Sigmoid colon (tissue), 7 donors: ENCODE results near the gene UFC1. TPM values are rescaled to one million over a fixed set of nuclear protein-coding genes. Genes with fewer than 3 reads are reported as not detected.
A peak's percentile ranks its signal among the peaks of the same experiment; 100 is the strongest.

Experiments
- DNase-seq: peaks from one replicate; pipeline ENCODE4 v3.0.0-alpha.2; 2019
- H3K27ac ChIP-seq, 4 donors: fragments of 200-600 bp; sonication (generic); one replicate each; pipeline ENCODE4 v1.5.1; 2016 to 2019; ENCODE audit warnings: mild to moderate bottlenecking in 1 of 4
- H3K27me3 ChIP-seq, 3 donors: fragments of 200-600 bp; sonication (generic); one replicate each; pipeline ENCODE4 v1.5.1; 2019; ENCODE audit warnings: mild to moderate bottlenecking in 1 of 3
- H3K36me3 ChIP-seq, 4 donors: fragments of 200-600 bp; sonication (generic); one replicate each; pipeline ENCODE4 v1.5.1; 2016 to 2019
- H3K4me1 ChIP-seq, 4 donors: fragments of 200-600 bp; sonication (generic); one replicate each; pipeline ENCODE4 v1.5.1; 2017 to 2019
- H3K4me3 ChIP-seq, 4 donors: fragments of 200-600 bp; sonication (generic); one replicate each; pipeline ENCODE4 v1.5.1; 2017 to 2019; ENCODE audit warnings: mild to moderate bottlenecking in 2 of 4, moderate library complexity in 1 of 4
- H3K9me3 ChIP-seq, 4 donors: fragments of 200-600 bp in 3 of 4; sonication (generic) in 3 of 4; one replicate each; pipeline versions ENCODE4 v1.5.1 to v1.6.1; 2013 to 2019
- EP300 ChIP-seq, 4 donors: sonication (generic); formaldehyde crosslinking; IDR thresholded peaks; one replicate each; pipeline ENCODE4 v1.6.1; 2017; ENCODE audit warnings: antibody characterized with exemption in 4 of 4
- POLR2A ChIP-seq, 2 donors: fragments of 450-650 bp; IDR thresholded peaks; one replicate each; pipeline ENCODE4 v1.6.1; 2016; ENCODE audit warnings: antibody characterized with exemption in 2 of 2, mild to moderate bottlenecking in 2 of 2, moderate library complexity in 2 of 2
- POLR2AphosphoS5 ChIP-seq, 4 donors: sonication (generic); formaldehyde crosslinking; IDR thresholded peaks; one replicate each; pipeline ENCODE4 v1.6.1; 2017; ENCODE audit warnings: antibody characterized with exemption in 4 of 4
- WGBS, 2 donors: extraction: QIAGEN DNeasy Blood & Tissue Kit; methylation state at CpG; one replicate each; pipeline ENCODE4 v1.1.7; 2013; 5-methylcytosine and 5-hydroxymethylcytosine counted together
- intact Hi-C: fragments of 100-400 bp; cut with DNase I; formaldehyde crosslinking; loops from one replicate; pipeline ENCODE4 v1.15.1; 2023
- polyA plus RNA-seq, 3 donors: library from polyadenylated mRNA; stranded (reverse); fragments of 200-250 nt; gene quantifications; one replicate each; pipeline ENCODE4 v1.2.3, GENCODE V29; 2013
- total RNA-seq, 4 donors: library from RNA; depleted of rRNA; stranded (reverse); fragments of >200 nt; gene quantifications; one replicate each; pipeline ENCODE4 v1.1.0, GENCODE V29; 2016
- TF ChIP-seq, protein P1 (sequence below), 4 experiments: fragments of 450-650 bp in 3 of 4; fragments of 200-600 bp in 1 of 4; IDR thresholded peaks; one replicate each; pipeline ENCODE4 v1.5.1; 2016 to 2019; ENCODE audit warnings: antibody characterized with exemption in 4 of 4, mild to moderate bottlenecking in 3 of 4, moderate library complexity in 2 of 4
- donor health status: healthy with polysubstance abuse.
- donor health status: Bipolar disorder and iron deficiency.
- donor health status: healthy.

Gene UFC1
- total and polyA plus RNA-seq, 7 donors: 49.0 to 249 (median 77.8) TPM

DNA sequence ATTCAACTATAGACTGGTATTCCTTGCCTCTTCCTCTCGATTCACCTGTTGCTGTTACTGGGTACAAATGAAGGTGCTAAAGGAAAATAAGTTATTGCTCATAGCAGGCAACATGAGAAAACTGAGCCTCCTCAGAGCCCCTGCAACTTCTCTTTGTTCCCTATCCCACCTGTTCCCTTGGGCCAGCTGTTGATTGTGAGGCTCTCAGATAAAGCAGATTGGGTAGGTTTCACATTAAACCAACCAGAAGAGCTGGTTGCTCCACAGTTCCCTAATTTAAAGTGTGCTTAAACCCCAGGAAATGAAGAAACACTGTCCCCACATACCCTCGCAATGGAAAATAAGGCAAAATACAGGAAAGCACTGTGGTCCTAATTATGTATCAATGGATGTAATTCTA lies 26.1 kb upstream of the UFC1 start:
- Histone ChIP-seq H3K27me3 (no peaks in the 10 kb centered on the region), H3K36me3 (peaks cover 10 to 74% (median 40%) of the 10 kb centered on the region in 4 donors), H3K4me3 (no peak overlapping the region), H3K9me3 (no peaks in the 10 kb centered on the region), H3K4me1 (peaks cover 0 to 39% (median 35%) of the 10 kb centered on the region in 4 donors), H3K27ac (no peak overlapping the region)
- DNase-seq: no peak
- intact Hi-C loops: no loop called here
- TF ChIP-seq EP300 (IDR thresholded peaks at IDR 0.05) (no peak), POLR2AphosphoS5 (IDR thresholded peaks at IDR 0.05) (no peak), POLR2A (IDR thresholded peaks at IDR 0.05) (no peak)
- TF ChIP-seq, protein P1, sequence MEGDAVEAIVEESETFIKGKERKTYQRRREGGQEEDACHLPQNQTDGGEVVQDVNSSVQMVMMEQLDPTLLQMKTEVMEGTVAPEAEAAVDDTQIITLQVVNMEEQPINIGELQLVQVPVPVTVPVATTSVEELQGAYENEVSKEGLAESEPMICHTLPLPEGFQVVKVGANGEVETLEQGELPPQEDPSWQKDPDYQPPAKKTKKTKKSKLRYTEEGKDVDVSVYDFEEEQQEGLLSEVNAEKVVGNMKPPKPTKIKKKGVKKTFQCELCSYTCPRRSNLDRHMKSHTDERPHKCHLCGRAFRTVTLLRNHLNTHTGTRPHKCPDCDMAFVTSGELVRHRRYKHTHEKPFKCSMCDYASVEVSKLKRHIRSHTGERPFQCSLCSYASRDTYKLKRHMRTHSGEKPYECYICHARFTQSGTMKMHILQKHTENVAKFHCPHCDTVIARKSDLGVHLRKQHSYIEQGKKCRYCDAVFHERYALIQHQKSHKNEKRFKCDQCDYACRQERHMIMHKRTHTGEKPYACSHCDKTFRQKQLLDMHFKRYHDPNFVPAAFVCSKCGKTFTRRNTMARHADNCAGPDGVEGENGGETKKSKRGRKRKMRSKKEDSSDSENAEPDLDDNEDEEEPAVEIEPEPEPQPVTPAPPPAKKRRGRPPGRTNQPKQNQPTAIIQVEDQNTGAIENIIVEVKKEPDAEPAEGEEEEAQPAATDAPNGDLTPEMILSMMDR (IDR thresholded peaks at IDR 0.05): no peak
- WGBS, 2 donors: 83 to 88% methylated on average over 2 of the region's 2 CpGs

DNA sequence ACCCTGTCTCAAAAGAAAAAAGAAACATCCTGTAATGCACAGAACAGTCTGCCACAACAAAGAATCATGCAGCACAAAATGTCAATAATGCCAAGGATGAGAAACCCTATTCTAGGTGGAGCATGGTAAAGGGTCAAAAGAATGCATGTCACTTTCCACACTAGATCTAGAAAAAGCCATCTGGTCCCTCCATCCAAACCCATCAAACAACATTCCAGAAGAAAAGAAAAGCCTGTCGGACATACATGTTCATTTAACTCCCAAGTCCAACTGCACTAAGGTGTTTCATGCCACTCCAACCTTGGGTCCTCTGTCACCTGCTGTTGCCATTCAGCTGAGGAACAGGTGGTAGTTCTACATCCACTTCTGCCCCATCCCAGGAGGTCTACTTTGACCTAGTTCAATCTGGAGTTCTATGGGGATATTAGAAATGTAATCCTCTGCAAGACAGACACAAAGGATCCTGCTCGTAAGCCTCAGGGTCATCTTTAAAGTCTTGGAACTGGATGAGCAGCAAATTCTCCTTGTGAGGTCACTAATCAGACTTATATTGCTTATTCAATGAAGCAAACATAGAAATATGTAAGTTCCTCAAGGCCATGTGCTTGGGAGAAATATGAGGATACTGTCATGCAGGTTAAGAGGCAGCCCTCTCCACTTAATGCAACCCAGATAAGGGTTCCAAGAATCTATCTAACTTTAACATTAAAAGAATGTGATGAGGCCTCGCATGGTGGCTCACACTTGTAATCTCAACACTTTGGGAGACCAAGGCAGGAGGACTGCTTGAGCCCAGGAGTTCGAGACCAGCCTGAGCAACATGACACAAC lies 25.0 kb upstream of the UFC1 start:
- Histone ChIP-seq H3K27me3 (no peaks in the 10 kb centered on the region), H3K27ac (no peak overlapping the region), H3K4me3 (no peak overlapping the region), H3K9me3 (no peaks in the 10 kb centered on the region), H3K36me3 (peaks cover 10 to 62% (median 29%) of the 10 kb centered on the region in 4 donors), H3K4me1 (peaks cover 0 to 46% (median 41%) of the 10 kb centered on the region in 4 donors)
- no peak for TF ChIP-seq POLR2AphosphoS5 (IDR thresholded peaks at IDR 0.05)
- TF ChIP-seq, protein P1 (IDR thresholded peaks at IDR 0.05): no peak
- TF ChIP-seq EP300 (IDR thresholded peaks at IDR 0.05): no peak
- TF ChIP-seq POLR2A (IDR thresholded peaks at IDR 0.05): no peak
- DNase-seq: no peak
- WGBS, 2 donors: 96 to 98% methylated on average over 4 of the region's 4 CpGs
- intact Hi-C loops: no loop called here

DNA sequence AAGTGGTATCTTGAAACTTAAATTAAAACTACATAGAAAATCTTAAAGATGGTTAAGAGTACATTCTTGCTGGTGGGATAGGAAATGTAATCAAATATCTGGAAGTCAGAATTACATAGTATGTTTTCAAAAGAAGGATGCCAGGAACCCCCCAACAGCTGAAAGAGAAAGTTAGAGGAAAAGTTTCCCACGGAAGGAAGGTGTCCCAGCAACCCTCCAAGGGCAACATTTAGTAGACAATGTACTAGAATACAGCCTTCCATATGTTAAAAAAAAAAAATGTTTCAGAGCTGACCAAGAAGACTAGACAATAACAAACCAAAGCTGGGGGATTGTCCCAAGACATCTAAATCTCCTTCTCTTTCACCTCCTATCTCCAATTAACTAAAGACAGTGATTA lies 23.5 kb upstream of the UFC1 start:
- TF ChIP-seq POLR2A (IDR thresholded peaks at IDR 0.05): no peak
- TF ChIP-seq, protein P1 (IDR thresholded peaks at IDR 0.05): no peak
- no peak for TF ChIP-seq POLR2AphosphoS5 (IDR thresholded peaks at IDR 0.05)
- no peak for TF ChIP-seq EP300 (IDR thresholded peaks at IDR 0.05)
- Histone ChIP-seq H3K4me1 (peaks cover 0 to 55% (median 49%) of the 10 kb centered on the region in 4 donors), H3K4me3 (no peak overlapping the region), H3K9me3 (no peaks in the 10 kb centered on the region), H3K36me3 (peaks cover 10 to 50% (median 22%) of the 10 kb centered on the region in 4 donors), H3K27me3 (no peaks in the 10 kb centered on the region), H3K27ac (no peak overlapping the region)
- 70 to 75% methylated on average over 1 of the region's 1 CpG for WGBS, 2 donors
- no peak for DNase-seq
- intact Hi-C loops: no loop called here

DNA sequence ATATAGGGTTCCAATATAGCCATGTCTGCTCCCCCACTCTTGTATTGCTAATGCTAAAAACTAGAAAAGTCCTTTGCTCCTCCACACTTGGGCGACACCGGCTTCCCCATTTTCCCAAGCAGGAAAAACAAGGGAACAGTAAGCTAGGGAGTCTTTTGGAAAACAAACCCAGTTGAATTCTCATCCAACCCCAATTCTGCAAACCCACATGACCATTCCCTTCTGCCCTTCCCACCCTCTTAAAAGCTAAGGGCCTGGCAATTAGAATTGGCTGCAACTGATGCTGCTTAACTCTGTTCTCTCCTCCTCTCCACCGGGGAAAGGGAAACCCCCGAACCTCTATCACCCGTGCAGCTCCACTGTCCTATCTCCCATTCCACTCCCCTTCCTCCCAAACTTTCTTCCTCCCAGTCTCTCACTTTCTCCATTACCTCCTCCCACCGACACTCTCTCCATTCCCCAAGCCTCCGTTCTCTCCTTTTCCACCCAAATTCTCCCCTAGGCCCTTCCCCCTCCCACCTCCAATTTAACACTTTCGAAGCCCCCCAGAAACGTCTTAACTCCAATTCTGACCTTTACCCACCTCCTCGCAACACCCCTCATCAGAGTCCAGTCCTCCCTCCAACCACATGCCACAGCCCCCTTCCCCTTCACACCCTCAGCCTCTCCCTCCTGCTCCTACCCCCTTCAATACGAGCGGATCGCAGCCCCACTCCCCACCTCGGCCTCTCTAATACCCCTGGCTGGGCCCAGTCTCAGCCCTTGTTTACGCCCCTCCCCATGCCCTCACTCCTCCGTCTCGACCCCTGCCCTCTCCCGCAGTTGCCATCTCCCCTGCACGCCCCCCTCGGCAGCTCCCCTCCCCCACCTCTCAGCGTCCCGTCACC lies 22.0 kb upstream of the UFC1 start:
- Histone ChIP-seq H3K27ac (peak overlapping the region; percentile 90 to 97 (median 92)), H3K9me3 (no peaks in the 10 kb centered on the region), H3K36me3 (peaks cover 10 to 35% (median 20%) of the 10 kb centered on the region in 4 donors), H3K4me3 (peak overlapping the region; percentile 69 to 83 (median 76)), H3K27me3 (no peaks in the 10 kb centered on the region), H3K4me1 (peaks cover 0 to 55% (median 48%) of the 10 kb centered on the region in 4 donors)
- DNase-seq: no peak
- intact Hi-C loops: loop anchor here (2.0 kb wide), 2 partner anchors 13 to 27 kb away; partner anchors contain the start of genes NIT1, PFDN2 and USP21
- TF ChIP-seq EP300 (IDR thresholded peaks at IDR 0.05): no peak
- peak in 2 of 4 donors; percentile 8 to 33 for TF ChIP-seq POLR2AphosphoS5 (IDR thresholded peaks at IDR 0.05)
- 7% methylated on average over 22 of the region's 22 CpGs for WGBS, 2 donors
